IMR-90 (cell line): ENCODE data around the gene KCNK15.

Experiments used
- BHLHE40 ChIP-seq: fragments of 150-350 bp; IDR thresholded peaks from 2 replicates; pipeline ENCODE4 v1.6.1; 2016; ENCODE audit warnings: mild to moderate bottlenecking, low read depth, low read length
- CHD1 ChIP-seq: IDR thresholded peaks from 2 replicates; pipeline ENCODE4 v1.6.1; 2012; ENCODE audit warnings: low read depth, low read length, improper control_type of control experiment
- CTCF ChIP-seq: conservative IDR thresholded peaks from 2 replicates; pipeline ENCODE4 v1.5.1; 2012; ENCODE audit warnings: mild to moderate bottlenecking, low read depth, low read length, improper control_type of control experiment
- ELK1 ChIP-seq: fragments of 150-350 bp; IDR thresholded peaks from 2 replicates; pipeline ENCODE4 v1.6.1; 2016; ENCODE audit warnings: low read depth, mild to moderate bottlenecking, low read length, moderate library complexity, borderline replicate concordance
- MAZ ChIP-seq: IDR thresholded peaks from 2 replicates; pipeline ENCODE4 v1.6.1; 2012; ENCODE audit warnings: low read depth, mild to moderate bottlenecking, low read length, improper control_type of control experiment, moderate library complexity, borderline replicate concordance
- MXI1 ChIP-seq: IDR thresholded peaks from 2 replicates; pipeline ENCODE4 v1.6.1; 2012; ENCODE audit warnings: low read depth, mild to moderate bottlenecking, low read length, moderate library complexity, borderline replicate concordance
- POLR2A ChIP-seq: IDR thresholded peaks from 2 replicates; pipeline ENCODE4 v1.6.1; 2012; ENCODE audit warnings: mild to moderate bottlenecking, low read depth, low read length
- RAD21 ChIP-seq: IDR thresholded peaks from 2 replicates; pipeline ENCODE4 v1.6.1; 2012; ENCODE audit warnings: low read length, improper control_type of control experiment
- RFX5 ChIP-seq: IDR thresholded peaks from 2 replicates; pipeline ENCODE4 v1.8.0; 2012; ENCODE audit warnings: low read depth, mild to moderate bottlenecking, low read length, moderate library complexity
- USF2 ChIP-seq: fragments of 150-350 bp; IDR thresholded peaks from 2 replicates; pipeline ENCODE4 v1.6.1; 2017; ENCODE audit warnings: mild to moderate bottlenecking, antibody characterized with exemption, low read length, low read depth

GRCh38 chr20:44745598-44746366, at the start of gene KCNK15:
- no peak for TF ChIP-seq CTCF
- no peak for TF ChIP-seq RAD21
- TF ChIP-seq RFX5 = no peak
- no peak for TF ChIP-seq MXI1
- no peak for TF ChIP-seq POLR2A
- no peak for TF ChIP-seq BHLHE40
- TF ChIP-seq CHD1 = no peak
- no peak for TF ChIP-seq ELK1
- TF ChIP-seq MAZ = 0 out of 2 replicates have a peak, but pooled peaks have one; percentile 13
- TF ChIP-seq USF2 = no peak
